Activated T-helper 1 cell treated with anti-CD3 and anti-CD28 coated beads, Interleukin-12 subunit alpha, Interleukin-12 subunit beta, Interleukin-2, Interleukin-4 antibody, amounts not matched to agents 30 ng/mL and 10 ng/mL and 1 ng/mL, durations not matched to agents 14 hours and 24 hours and 36 hours (primary cell): ENCODE data around the gene NCAM2. TPM values are rescaled to one million over a fixed set of nuclear protein-coding genes. Genes with fewer than 3 reads are reported as not detected.
"Not testable (repeated sequence)": the region's sequence is repeated elsewhere in the genome, so short reads cannot be mapped to it uniquely, and the experiment has no call there.

Source experiments
- DNase-seq: peaks from one replicate; pipeline ENCODE4 v3.0.0; 2021; ENCODE audit warnings: low spot score
- H3K27ac Mint-ChIP-seq: one replicate; pipeline ENCODE4 v1.8.0; 2021; ENCODE audit warnings: mild to moderate bottlenecking, mixed read lengths
- H3K27me3 Mint-ChIP-seq: one replicate; pipeline ENCODE4 v1.8.0; 2022; ENCODE audit warnings: mild to moderate bottlenecking, moderate library complexity, mixed read lengths; ENCODE audit not compliant: insufficient read depth
- H3K36me3 Mint-ChIP-seq: one replicate; pipeline ENCODE4 v1.8.0; 2021; ENCODE audit warnings: low read depth, mixed read lengths
- H3K4me1 Mint-ChIP-seq: one replicate; pipeline ENCODE4 v1.8.0; 2021; ENCODE audit warnings: low read depth, mixed read lengths
- H3K4me3 Mint-ChIP-seq: one replicate; pipeline ENCODE4 v1.8.0; 2021; ENCODE audit warnings: mild to moderate bottlenecking, moderate library complexity, mixed read lengths
- H3K9me3 Mint-ChIP-seq: one replicate; pipeline ENCODE4 v1.8.0; 2021; ENCODE audit warnings: mixed read lengths
- intact Hi-C: fragments of 100-400 bp; cut with micrococcal nuclease; formaldehyde crosslinking; loops from one replicate; pipeline ENCODE4 v1.15.1; 2024
- total RNA-seq: library from RNA; stranded (reverse); gene quantifications from 2 replicates; pipeline ENCODE4 v1.2.3, GENCODE V29; 2022

The NCAM2 gene
- total RNA-seq, 1 donor from 2014 or later, result not detected

DNA sequence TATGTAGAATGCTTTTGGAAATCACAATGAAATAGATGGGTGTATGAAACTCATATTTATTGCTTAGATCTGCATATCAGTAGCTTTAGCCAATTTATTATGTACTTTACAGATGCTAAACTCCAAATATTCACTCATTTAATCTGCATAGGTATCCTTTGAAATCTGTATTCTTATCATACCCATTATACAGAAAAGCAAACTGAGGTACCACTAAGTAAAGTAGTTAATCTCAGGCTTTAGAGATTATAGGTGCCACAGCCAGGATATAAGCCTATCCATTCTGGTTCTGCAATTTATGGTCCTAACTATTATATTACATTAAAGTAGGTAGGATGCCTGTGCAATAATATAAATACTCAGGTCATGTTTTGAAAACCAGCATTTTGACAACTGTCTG, 369.4 kb downstream of the NCAM2 start:
- no peaks in the 10 kb centered on the region for H3K9me3 Mint-ChIP-seq
- intact Hi-C loops, result no loop called here
- DNase-seq, result no peak
- no peaks in the 10 kb centered on the region for H3K36me3 Mint-ChIP-seq
- no peak overlapping the region for H3K27ac Mint-ChIP-seq
- no peaks in the 10 kb centered on the region for H3K27me3 Mint-ChIP-seq
- no peak overlapping the region for H3K4me3 Mint-ChIP-seq
- H3K4me1 Mint-ChIP-seq, result no peaks in the 10 kb centered on the region

GRCh38 chr21:21373969-21374368, 375.8 kb downstream of the NCAM2 start:
- no peaks in the 10 kb centered on the region for H3K27me3 Mint-ChIP-seq
- H3K9me3 Mint-ChIP-seq, result no peaks in the 10 kb centered on the region
- no peaks in the 10 kb centered on the region for H3K36me3 Mint-ChIP-seq
- H3K27ac Mint-ChIP-seq, result no peak overlapping the region
- no peak overlapping the region for H3K4me3 Mint-ChIP-seq
- intact Hi-C loops, result loop anchor here (1.0 to 10.0 kb wide), 2 partner anchors 210 to 369 kb away; no protein-coding TSS in a partner anchor
- DNase-seq, result no peak
- no peaks in the 10 kb centered on the region for H3K4me1 Mint-ChIP-seq

GRCh38 chr21:21383126-21383525, 384.9 kb downstream of the NCAM2 start:
- H3K27ac Mint-ChIP-seq, result no peak overlapping the region
- DNase-seq, result no peak
- no peak overlapping the region for H3K4me3 Mint-ChIP-seq
- H3K4me1 Mint-ChIP-seq, result no peaks in the 10 kb centered on the region
- intact Hi-C loops, result no loop called here
- H3K36me3 Mint-ChIP-seq, result no peaks in the 10 kb centered on the region
- no peaks in the 10 kb centered on the region for H3K27me3 Mint-ChIP-seq
- no peaks in the 10 kb centered on the region for H3K9me3 Mint-ChIP-seq

- Mint-ChIP-seq H3K27ac (no peak overlapping the region), H3K4me1 (no peaks in the 10 kb centered on the region), H3K9me3 (no peaks in the 10 kb centered on the region), H3K4me3 (no peak overlapping the region), H3K36me3 (no peaks in the 10 kb centered on the region), H3K27me3 (no peaks in the 10 kb centered on the region)
- no peak for DNase-seq
- intact Hi-C loops, result no loop called here
Observed at GRCh38 chr21:21384977-21385376, 386.8 kb downstream of the NCAM2 start.

GRCh38 chr21:21385404-21385803, 387.2 kb downstream of the NCAM2 start:
- Mint-ChIP-seq H3K27me3 (no peaks in the 10 kb centered on the region), H3K9me3 (peaks cover 4% of the 10 kb centered on the region), H3K4me3 (no peak overlapping the region), H3K4me1 (no peaks in the 10 kb centered on the region), H3K27ac (no peak overlapping the region), H3K36me3 (no peaks in the 10 kb centered on the region)
- DNase-seq, result no peak
- intact Hi-C loops, result no loop called here

- intact Hi-C loops, result no loop called here
- H3K4me1 Mint-ChIP-seq, result no peaks in the 10 kb centered on the region
Observed at GRCh38 chr21:21387916-21388315, 389.7 kb downstream of the NCAM2 start.

DNA sequence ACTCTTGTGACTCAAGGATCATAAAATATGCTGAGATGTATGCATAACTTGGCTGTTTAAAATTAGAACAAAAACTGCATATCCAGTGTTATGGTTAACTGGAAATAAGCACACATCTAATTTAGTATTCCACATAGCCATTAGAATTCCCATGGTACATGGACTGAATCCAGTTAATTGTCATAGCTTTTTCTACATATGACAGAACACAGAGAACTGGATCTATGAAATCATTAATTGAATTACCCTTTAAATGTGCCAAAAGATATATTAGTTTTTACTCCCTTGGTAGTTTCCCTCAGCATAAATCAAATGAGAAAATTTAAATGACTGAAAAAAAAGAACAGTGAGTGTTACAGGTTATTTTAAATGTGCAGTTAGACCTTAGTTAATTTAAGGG, 395.9 kb downstream of the NCAM2 start:
- DNase-seq, result no peak
- intact Hi-C loops, result no loop called here
- H3K9me3 Mint-ChIP-seq, result peaks cover 18% of the 10 kb centered on the region
- H3K4me1 Mint-ChIP-seq, result no peaks in the 10 kb centered on the region
- H3K27ac Mint-ChIP-seq, result no peak overlapping the region
- no peak overlapping the region for H3K4me3 Mint-ChIP-seq
- H3K36me3 Mint-ChIP-seq, result no peaks in the 10 kb centered on the region
- H3K27me3 Mint-ChIP-seq, result no peaks in the 10 kb centered on the region

More at GRCh38 chr21:21387916-21388315, 389.7 kb downstream of the NCAM2 start:
- H3K9me3 Mint-ChIP-seq, result peaks cover 4% of the 10 kb centered on the region
- no peak for DNase-seq
- no peaks in the 10 kb centered on the region for H3K27me3 Mint-ChIP-seq
- H3K27ac Mint-ChIP-seq, result no peak overlapping the region
- no peaks in the 10 kb centered on the region for H3K36me3 Mint-ChIP-seq
- H3K4me3 Mint-ChIP-seq, result no peak overlapping the region

GRCh38 chr21:21396424-21396823, 398.2 kb downstream of the NCAM2 start:
- Mint-ChIP-seq H3K9me3 (peaks cover 14% of the 10 kb centered on the region), H3K4me1 (no peaks in the 10 kb centered on the region), H3K4me3 (no peak overlapping the region), H3K27ac (no peak overlapping the region), H3K36me3 (no peaks in the 10 kb centered on the region), H3K27me3 (no peaks in the 10 kb centered on the region)
- intact Hi-C loops, result no loop called here
- DNase-seq, result no peak

DNA sequence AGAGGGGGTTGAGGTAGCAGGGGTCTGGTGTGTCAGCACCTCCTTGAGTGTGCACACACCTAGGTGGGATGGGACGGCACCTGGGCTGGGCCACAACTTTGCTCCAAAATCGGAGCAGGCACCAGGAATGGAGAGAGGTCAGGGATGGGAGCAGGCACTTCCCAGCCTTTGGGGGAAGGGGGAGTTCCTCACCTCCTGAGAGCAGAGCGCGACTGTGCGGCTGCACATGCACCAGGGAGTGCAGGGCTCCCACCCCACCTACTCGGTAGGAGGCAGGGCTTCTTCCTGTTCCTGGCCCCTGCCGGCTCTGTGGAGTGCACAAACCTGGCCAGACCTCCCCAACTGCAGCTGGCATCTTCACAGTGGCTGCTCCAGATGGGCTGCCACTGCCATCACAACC, 399.3 kb downstream of the NCAM2 start:
- no peak for DNase-seq
- Mint-ChIP-seq H3K9me3 (peaks cover 15% of the 10 kb centered on the region), H3K4me3 (no peak overlapping the region), H3K27me3 (no peaks in the 10 kb centered on the region), H3K36me3 (no peaks in the 10 kb centered on the region), H3K4me1 (no peaks in the 10 kb centered on the region), H3K27ac (no peak overlapping the region)
- intact Hi-C loops, result no loop called here

GRCh38 chr21:21401444-21401843, 403.2 kb downstream of the NCAM2 start:
- H3K4me3 Mint-ChIP-seq, result no peak overlapping the region
- no peaks in the 10 kb centered on the region for H3K4me1 Mint-ChIP-seq
- no peak for DNase-seq
- no peaks in the 10 kb centered on the region for H3K36me3 Mint-ChIP-seq
- H3K9me3 Mint-ChIP-seq, result peaks cover 11% of the 10 kb centered on the region
- no peaks in the 10 kb centered on the region for H3K27me3 Mint-ChIP-seq
- intact Hi-C loops, result no loop called here
- no peak overlapping the region for H3K27ac Mint-ChIP-seq

DNA sequence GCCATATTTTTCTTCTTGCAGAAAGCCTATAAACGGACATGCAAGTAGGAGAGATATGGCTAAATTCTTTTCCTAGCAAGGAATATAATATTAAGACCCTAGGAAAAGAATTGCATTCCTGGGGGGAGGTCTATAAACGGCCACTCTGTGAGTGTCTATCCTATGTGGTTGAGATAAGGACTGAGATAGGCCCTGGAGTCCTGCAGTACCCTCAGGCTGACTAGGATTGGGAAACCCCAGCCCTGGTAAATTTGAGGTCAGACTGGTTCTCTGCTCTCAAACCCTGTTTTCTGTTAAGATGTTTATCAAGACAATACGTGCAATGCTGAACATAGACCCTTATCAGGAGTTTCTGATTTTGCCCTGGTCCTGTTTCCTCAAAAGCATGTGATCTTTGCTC, 404.0 kb downstream of the NCAM2 start:
- intact Hi-C loops, DNase-seq, H3K27me3 Mint-ChIP-seq, H3K36me3 Mint-ChIP-seq, H3K4me1 Mint-ChIP-seq, H3K27ac Mint-ChIP-seq, H3K4me3 Mint-ChIP-seq, H3K9me3 Mint-ChIP-seq: not testable (repeated sequence)

GRCh38 chr21:21404261-21404660, 406.1 kb downstream of the NCAM2 start:
- DNase-seq, H3K27ac Mint-ChIP-seq, H3K4me1 Mint-ChIP-seq, intact Hi-C loops, H3K9me3 Mint-ChIP-seq, H3K4me3 Mint-ChIP-seq, H3K36me3 Mint-ChIP-seq, H3K27me3 Mint-ChIP-seq: not testable (repeated sequence)

DNA sequence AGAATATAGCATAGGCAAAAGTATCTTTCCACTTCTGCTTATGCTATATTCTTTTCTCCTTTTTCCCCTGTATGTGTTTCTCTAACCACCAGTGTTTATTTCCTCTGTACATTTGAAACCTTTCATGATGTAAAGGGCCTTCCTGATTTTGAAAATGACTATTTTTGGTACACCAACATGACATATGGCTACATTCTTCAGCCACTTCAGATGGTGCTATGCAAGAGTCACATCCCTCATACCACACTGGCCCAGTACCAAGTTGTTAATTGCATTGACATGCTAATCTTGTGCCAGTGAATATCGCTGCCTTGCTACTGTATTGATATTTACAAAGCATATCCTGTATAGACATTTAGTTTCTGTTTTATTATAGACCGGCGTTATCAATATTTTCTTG, 408.7 kb downstream of the NCAM2 start:
- Mint-ChIP-seq H3K4me1 (no peaks in the 10 kb centered on the region), H3K27me3 (no peaks in the 10 kb centered on the region), H3K27ac (no peak overlapping the region), H3K36me3 (no peaks in the 10 kb centered on the region), H3K4me3 (no peak overlapping the region), H3K9me3 (peaks cover 10% of the 10 kb centered on the region)
- intact Hi-C loops, result no loop called here
- no peak for DNase-seq

GRCh38 chr21:21412096-21412495, 413.9 kb downstream of the NCAM2 start:
- no peaks in the 10 kb centered on the region for H3K36me3 Mint-ChIP-seq
- H3K27me3 Mint-ChIP-seq, result no peaks in the 10 kb centered on the region
- H3K9me3 Mint-ChIP-seq, result peaks cover 4% of the 10 kb centered on the region
- no peak overlapping the region for H3K27ac Mint-ChIP-seq
- no peak for DNase-seq
- H3K4me3 Mint-ChIP-seq, result no peak overlapping the region
- H3K4me1 Mint-ChIP-seq, result no peaks in the 10 kb centered on the region
- intact Hi-C loops, result no loop called here
